Immature natural killer cell (primary cell): ENCODE data around the gene PDZD8. TPM values are rescaled to one million over a fixed set of nuclear protein-coding genes. Genes with fewer than 3 reads are reported as not detected.
A peak's percentile ranks its signal among the peaks of the same experiment; 100 is the strongest.

Experiments used
- DNase-seq, 3 donors: peaks; one replicate each; pipeline ENCODE4 v3.0.0; 2022; ENCODE audit warnings: mixed read lengths in 1 of 3
- H3K27ac Mint-ChIP-seq, 6 donors: one replicate each; pipeline ENCODE4 v1.8.0; 2020; ENCODE audit warnings: mixed read lengths in 6 of 6, mild to moderate bottlenecking in 5 of 6, inconsistent platforms in 4 of 6, moderate library complexity in 3 of 6
- H3K27me3 Mint-ChIP-seq, 3 donors: one replicate each; pipeline ENCODE4 v1.8.0; 2020 to 2021; ENCODE audit warnings: low read depth in 3 of 3, mild to moderate bottlenecking in 3 of 3, mixed read lengths in 3 of 3, moderate library complexity in 3 of 3, inconsistent platforms in 1 of 3
- H3K36me3 Mint-ChIP-seq, 3 donors: one replicate each; pipeline ENCODE4 v1.8.0; 2020; ENCODE audit warnings: mixed read lengths in 3 of 3, inconsistent platforms in 2 of 3, mild to moderate bottlenecking in 2 of 3
- H3K4me1 Mint-ChIP-seq, 2 donors: one replicate each; pipeline ENCODE4 v1.8.0; 2020; ENCODE audit warnings: inconsistent platforms in 2 of 2, mild to moderate bottlenecking in 2 of 2, mixed read lengths in 2 of 2, moderate library complexity in 1 of 2
- H3K4me3 Mint-ChIP-seq, 5 donors: one replicate each; pipeline ENCODE4 v1.8.0; 2020; ENCODE audit warnings: mild to moderate bottlenecking in 5 of 5, mixed read lengths in 5 of 5, inconsistent platforms in 3 of 5, moderate library complexity in 3 of 5
- H3K9me3 Mint-ChIP-seq, 6 donors: one replicate each; pipeline ENCODE4 v1.8.0; 2020; ENCODE audit warnings: mild to moderate bottlenecking in 6 of 6, mixed read lengths in 6 of 6, inconsistent platforms in 4 of 6, moderate library complexity in 3 of 6
- polyA plus RNA-seq, 3 donors: library from polyadenylated mRNA; unstranded; fragments of 300-500 nt; fragmentation: Illumina TruSeq; gene quantifications; one replicate each; pipeline ENCODE4 v1.2.3, GENCODE V29; 2021

Gene PDZD8
- polyA plus RNA-seq, 3 donors from 2014 or later, result 9.7 to 23.7 (median 12.3) TPM

DNA sequence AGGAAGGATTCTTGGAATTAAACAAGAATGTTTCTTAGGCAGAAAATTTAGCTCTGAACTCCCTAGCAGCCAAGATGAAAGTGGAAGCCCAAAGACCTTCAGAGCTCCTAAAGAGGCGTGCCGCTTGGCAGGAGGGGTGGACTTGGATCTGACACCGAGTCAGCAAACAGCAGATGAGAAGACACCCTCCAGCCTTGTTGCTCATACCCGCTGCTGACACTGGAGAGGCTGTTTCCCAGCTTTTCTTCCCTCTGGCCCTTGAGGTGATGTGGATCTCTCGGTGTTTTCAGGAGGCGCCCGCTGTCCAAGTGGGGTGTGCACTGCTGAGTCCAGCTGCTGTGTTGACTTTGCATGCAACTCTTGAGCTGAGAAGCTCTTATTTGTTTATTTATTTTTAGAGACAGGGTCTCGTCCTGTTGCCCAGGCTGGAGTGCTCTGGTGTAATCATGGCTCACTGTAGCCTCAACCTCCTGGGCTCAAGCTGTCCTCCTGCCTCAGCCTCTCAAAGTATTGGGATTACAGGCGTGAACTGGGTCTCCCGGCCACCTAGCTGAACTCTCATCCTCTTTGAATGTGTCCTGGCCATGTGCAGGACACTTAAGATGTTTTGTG lies 112.8 kb downstream of the PDZD8 start:
- no peak overlapping the region for H3K27ac Mint-ChIP-seq
- H3K9me3 Mint-ChIP-seq, result peaks cover 0 to 2% (median 0%) of the 10 kb centered on the region in 6 donors
- peaks cover 0 to 11% (median 7%) of the 10 kb centered on the region in 3 donors for H3K27me3 Mint-ChIP-seq
- no peak for DNase-seq
- H3K36me3 Mint-ChIP-seq, result no peaks in the 10 kb centered on the region
- H3K4me1 Mint-ChIP-seq, result peaks cover 6 to 17% of the 10 kb centered on the region in 2 donors
- no peak overlapping the region for H3K4me3 Mint-ChIP-seq

DNA sequence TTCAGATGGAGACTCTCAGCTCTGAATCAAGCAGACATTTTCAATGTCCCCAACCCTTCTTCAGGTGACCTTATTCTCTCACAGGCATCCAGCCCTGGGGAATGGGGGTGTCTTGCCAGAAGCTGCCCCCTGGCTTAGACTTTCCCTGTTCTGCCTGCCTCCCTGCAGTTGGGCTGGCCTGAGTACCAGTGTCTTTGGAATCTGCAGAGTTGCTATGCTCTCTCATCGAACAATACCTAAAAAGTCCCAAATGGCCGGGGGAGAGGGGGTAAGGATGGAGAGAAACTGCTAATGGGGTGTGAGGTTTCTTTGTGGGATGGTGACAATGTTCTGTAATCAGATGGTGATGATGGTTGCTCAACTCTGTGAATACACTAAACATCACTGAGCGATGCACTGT lies 113.7 kb downstream of the PDZD8 start:
- H3K36me3 Mint-ChIP-seq, result no peaks in the 10 kb centered on the region
- peaks cover 6 to 17% of the 10 kb centered on the region in 2 donors for H3K4me1 Mint-ChIP-seq
- DNase-seq, result no peak
- peaks cover 0 to 14% (median 7%) of the 10 kb centered on the region in 3 donors for H3K27me3 Mint-ChIP-seq
- no peak overlapping the region for H3K27ac Mint-ChIP-seq
- H3K9me3 Mint-ChIP-seq, result peaks cover 0 to 2% (median 0%) of the 10 kb centered on the region in 6 donors
- H3K4me3 Mint-ChIP-seq, result no peak overlapping the region

DNA sequence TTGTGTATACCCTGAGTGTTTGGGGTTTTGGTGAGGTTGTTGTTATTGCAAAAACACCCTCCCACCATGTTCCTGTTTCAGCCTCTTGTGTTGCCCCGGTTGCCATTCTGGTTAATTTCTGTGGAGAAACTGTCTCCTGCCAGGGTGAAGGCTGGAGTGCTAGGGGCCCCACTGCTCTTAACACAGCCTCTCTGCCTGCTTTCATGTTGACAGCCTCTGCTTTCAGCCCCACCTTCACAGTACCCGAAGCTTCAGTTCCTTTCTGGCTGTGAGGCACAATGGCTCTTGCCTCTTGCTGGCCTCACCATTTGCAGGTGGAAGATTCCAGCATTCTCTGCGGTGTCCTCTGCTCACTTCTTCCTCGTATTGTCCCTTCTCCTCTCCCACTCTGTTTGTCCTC lies 115.2 kb downstream of the PDZD8 start:
- Mint-ChIP-seq H3K4me1 (peaks cover 6 to 17% of the 10 kb centered on the region in 2 donors), H3K4me3 (peak overlapping the region in 1 of 5 donors; percentile 19), H3K36me3 (no peaks in the 10 kb centered on the region), H3K27me3 (peaks cover 0 to 14% (median 7%) of the 10 kb centered on the region in 3 donors), H3K9me3 (peaks cover 0 to 2% (median 0%) of the 10 kb centered on the region in 6 donors), H3K27ac (no peak overlapping the region)
- no peak for DNase-seq

DNA sequence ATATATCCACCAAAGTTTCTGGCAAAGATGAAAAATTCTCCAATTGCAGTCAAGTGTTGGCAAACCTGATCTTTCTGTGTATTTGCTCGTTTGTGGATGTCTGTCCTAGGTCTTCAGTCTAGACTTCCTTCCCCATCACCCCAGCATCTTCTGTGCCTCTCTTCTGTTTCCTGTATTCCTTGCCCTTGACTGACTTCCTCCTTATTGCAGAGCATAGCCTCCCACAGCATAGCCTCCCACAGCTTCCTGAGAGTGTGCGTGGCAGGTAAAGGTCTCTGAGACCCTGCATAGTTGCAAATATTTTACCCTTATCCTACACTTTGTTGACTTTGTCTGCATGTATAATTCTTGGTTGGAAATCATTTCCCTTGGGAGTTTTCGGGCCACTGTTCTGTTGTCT lies 116.0 kb downstream of the PDZD8 start:
- H3K9me3 Mint-ChIP-seq, result no peaks in the 10 kb centered on the region
- H3K27me3 Mint-ChIP-seq, result peaks cover 0 to 14% (median 9%) of the 10 kb centered on the region in 3 donors
- no peaks in the 10 kb centered on the region for H3K36me3 Mint-ChIP-seq

DNA sequence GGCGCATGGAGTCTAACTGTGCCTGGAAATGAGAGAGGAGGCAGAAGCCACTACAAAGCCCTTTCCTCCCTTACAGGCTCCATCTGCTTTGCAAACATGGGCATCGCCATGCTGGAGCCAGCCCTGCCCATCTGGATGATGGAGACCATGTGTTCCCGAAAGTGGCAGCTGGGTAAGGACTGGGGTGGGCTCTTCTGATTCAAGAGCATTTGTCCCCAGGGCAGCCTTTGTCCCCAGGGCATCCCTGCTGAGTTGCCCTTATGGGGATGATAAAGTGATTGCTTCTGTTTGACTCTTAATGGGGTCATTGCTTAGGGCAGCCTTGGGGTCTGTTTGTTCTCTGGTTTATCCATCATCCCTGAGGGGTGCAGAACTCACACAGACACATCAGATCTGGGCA lies 117.5 kb downstream of the PDZD8 start:
- no peak overlapping the region for H3K4me3 Mint-ChIP-seq
- H3K36me3 Mint-ChIP-seq, result no peaks in the 10 kb centered on the region
- H3K27ac Mint-ChIP-seq, result no peak overlapping the region
- peaks cover 1 to 16% (median 12%) of the 10 kb centered on the region in 3 donors for H3K27me3 Mint-ChIP-seq
- DNase-seq, result no peak
- H3K4me1 Mint-ChIP-seq, result peaks cover 6 to 17% of the 10 kb centered on the region in 2 donors
- peaks cover 0 to 2% (median 0%) of the 10 kb centered on the region in 6 donors for H3K9me3 Mint-ChIP-seq

More for the DNA sequence above, 116.0 kb downstream of the PDZD8 start:
- Mint-ChIP-seq H3K4me1 (peaks cover 6 to 17% of the 10 kb centered on the region in 2 donors), H3K27ac (no peak overlapping the region), H3K4me3 (no peak overlapping the region)
- no peak for DNase-seq

DNA sequence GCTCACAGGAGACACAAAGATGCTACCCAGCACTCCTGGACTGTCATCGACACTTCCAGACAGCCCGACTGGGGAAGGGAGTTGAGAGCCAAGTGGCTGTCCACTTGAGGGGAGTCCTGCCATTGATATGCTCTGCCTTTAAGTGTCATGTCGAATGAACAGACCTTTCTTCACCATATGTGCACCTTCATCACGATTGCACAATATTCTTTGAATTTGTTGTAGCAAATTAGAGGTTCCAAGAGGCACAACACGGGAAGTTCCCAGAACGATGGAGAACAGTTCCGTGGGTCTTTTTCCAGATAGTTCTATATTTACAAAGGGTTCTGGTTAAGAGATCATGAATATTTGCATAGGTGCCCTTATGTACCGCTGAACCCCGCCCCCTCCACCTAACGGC lies 118.3 kb downstream of the PDZD8 start:
- peaks cover 6 to 17% of the 10 kb centered on the region in 2 donors for H3K4me1 Mint-ChIP-seq
- DNase-seq, result no peak
- peaks cover 0 to 2% (median 0%) of the 10 kb centered on the region in 6 donors for H3K9me3 Mint-ChIP-seq

DNA sequence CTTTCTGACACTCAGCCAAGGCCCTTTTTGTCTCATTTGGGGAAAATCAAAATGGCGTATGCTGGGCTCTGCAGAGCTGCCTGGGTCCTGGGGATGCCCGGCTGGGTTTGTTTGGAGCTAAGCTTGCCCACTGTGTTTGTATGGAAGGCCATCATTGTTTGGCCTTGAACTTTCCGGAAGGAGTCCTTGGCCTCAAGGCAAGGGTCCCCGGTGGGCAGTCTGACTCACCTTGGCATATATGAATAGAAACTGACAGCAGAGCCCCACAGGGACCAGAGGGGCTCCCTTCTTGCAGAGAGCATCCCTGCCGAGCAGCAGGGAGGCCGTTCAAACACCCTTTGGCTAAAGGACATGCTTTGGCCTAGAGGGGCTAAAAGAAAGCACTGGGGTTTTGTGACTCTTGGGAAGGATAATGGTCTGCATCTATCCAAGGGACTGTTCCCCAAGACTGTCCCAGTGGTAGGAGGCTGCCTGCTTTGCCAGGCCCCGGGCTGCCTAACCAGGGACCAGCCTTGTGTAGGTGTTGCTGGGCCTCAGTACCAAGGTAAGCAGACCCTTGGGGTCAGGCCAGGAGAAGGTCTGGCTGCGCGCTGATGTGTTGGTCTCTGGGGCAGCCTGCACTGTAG lies 119.3 kb downstream of the PDZD8 start:
- no peak overlapping the region for H3K27ac Mint-ChIP-seq
- H3K27me3 Mint-ChIP-seq, result peaks cover 1 to 15% (median 13%) of the 10 kb centered on the region in 3 donors
- H3K4me3 Mint-ChIP-seq, result no peak overlapping the region

More for the DNA sequence above, 118.3 kb downstream of the PDZD8 start:
- Mint-ChIP-seq H3K27me3 (peaks cover 1 to 16% (median 14%) of the 10 kb centered on the region in 3 donors), H3K27ac (no peak overlapping the region), H3K4me3 (no peak overlapping the region), H3K36me3 (no peaks in the 10 kb centered on the region)

DNA sequence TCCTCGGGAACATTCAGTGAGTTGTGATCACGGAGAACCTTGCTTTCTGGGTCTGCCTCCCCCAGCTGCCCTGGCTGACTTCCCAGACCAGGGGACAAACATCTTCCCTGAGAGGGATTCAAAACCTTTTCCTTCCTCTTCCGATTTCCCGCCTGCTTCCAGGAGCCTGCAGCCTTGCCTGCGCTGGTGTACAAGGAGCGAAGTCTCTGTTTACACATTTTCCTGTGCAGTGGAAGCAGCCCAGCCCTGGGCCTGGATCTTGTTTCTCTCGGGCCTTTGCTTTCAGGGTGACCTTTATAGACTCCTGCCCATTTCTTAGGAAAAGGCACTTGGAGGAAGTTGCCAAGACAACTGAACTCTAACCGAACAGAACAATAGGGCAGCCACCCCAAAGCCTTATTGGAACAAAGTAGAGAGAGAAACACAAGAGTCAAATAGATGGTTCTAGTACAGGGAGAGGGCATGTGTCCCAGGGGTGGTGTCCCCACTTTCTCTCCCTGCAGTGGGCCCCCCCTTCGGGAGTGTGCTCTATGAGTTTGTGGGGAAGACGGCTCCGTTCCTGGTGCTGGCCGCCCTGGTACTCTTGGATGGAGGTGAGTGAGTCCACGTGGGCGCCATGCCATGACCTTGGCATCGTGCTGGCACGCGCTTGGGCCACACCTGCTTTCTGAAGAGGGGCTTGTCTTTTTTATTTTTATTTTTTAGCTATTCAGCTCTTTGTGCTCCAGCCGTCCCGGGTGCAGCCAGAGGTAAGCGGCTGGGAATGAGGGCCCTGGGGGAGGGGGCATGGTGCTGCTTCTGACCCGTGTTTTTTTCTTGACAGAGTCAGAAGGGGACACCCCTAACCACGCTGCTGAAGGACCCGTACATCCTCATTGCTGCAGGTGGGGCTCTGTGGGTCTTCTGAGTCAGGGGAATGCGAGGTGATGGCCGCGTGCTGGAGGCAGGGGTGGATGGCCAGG lies 120.2 kb downstream of the PDZD8 start:
- Mint-ChIP-seq H3K9me3 (peaks cover 0 to 2% (median 0%) of the 10 kb centered on the region in 6 donors), H3K36me3 (no peaks in the 10 kb centered on the region), H3K27me3 (peaks cover 4 to 15% (median 10%) of the 10 kb centered on the region in 3 donors), H3K27ac (no peak overlapping the region), H3K4me3 (no peak overlapping the region), H3K4me1 (peaks cover 3 to 11% of the 10 kb centered on the region in 2 donors)
- no peak for DNase-seq

More for the DNA sequence above, 119.3 kb downstream of the PDZD8 start:
- Mint-ChIP-seq H3K4me1 (peaks cover 6 to 17% of the 10 kb centered on the region in 2 donors), H3K9me3 (peaks cover 0 to 2% (median 0%) of the 10 kb centered on the region in 6 donors), H3K36me3 (no peaks in the 10 kb centered on the region)
- no peak for DNase-seq

DNA sequence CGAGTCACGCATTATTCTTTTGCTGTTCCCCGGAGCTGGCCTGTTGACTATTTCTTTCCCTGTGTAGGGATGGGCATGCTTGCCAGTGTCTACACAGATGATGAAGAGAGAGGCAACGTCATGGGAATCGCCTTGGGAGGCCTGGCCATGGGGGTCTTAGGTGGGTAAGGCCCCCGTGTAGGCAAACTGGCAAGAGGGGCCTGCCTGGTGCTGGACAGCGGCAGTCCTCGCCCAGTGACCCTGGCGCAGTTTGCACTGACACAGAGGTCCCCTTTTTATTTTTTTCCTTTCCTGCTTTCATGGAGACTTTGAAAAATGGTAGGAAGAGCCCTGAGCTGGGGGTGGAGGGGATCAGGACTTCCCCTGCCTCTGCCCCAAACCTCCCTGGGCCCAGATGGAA lies 120.9 kb downstream of the PDZD8 start:
- Mint-ChIP-seq H3K4me1 (peaks cover 0 to 4% of the 10 kb centered on the region in 2 donors), H3K27ac (no peak overlapping the region), H3K36me3 (no peaks in the 10 kb centered on the region), H3K9me3 (peaks cover 0 to 2% (median 0%) of the 10 kb centered on the region in 6 donors), H3K4me3 (no peak overlapping the region), H3K27me3 (peaks cover 4 to 15% (median 9%) of the 10 kb centered on the region in 3 donors)
- DNase-seq, result no peak

DNA sequence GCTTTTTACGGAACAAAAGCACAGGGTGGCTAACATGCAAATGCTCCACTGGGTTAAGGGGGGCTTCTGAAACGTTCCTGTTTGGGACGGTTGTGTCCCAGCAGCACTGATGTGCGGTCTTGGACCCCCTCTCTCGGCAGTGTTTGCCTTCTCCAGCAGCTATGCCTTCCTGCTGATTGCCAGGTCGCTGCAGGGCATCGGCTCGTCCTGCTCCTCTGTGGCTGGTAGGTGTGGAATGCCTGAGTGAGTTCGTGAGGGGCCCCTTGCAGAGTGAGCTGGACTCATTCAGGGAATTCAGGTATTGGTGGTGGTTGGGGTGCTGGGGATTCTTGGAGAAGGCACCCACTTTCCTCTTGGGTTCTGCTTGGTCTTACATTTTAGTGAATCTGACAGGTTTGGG lies 121.3 kb downstream of the PDZD8 start:
- H3K27ac Mint-ChIP-seq, result no peak overlapping the region
- H3K4me3 Mint-ChIP-seq, result no peak overlapping the region
- no peaks in the 10 kb centered on the region for H3K36me3 Mint-ChIP-seq
- DNase-seq, result no peak
- H3K27me3 Mint-ChIP-seq, result peaks cover 4 to 12% (median 9%) of the 10 kb centered on the region in 3 donors
- H3K9me3 Mint-ChIP-seq, result peaks cover 0 to 2% (median 0%) of the 10 kb centered on the region in 6 donors
- H3K4me1 Mint-ChIP-seq, result peaks cover 2 to 3% of the 10 kb centered on the region in 2 donors

DNA sequence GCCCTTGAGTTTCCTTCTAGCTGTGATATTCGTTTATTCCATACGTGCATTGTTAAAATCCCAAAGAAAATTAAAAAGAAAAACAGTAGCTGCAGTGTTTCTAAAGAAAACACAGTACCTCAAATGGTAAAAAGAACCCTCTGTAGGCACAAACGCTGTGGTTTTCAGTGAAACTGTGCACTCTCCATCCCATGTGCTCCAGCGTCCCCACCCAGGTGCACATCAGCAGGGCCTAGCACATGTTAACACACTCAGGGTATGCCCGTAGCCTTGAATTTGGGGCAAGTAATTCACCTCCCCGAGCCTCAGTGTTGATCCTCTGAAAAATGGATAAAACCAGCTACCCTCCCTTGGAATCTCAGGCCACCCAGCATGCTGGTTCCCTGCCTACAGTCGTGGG lies 124.8 kb downstream of the PDZD8 start:
- Mint-ChIP-seq H3K36me3 (no peaks in the 10 kb centered on the region), H3K27ac (no peak overlapping the region), H3K9me3 (peaks cover 0 to 2% (median 0%) of the 10 kb centered on the region in 6 donors), H3K4me1 (peaks cover 2 to 8% of the 10 kb centered on the region in 2 donors), H3K27me3 (peaks cover 5 to 13% (median 13%) of the 10 kb centered on the region in 3 donors), H3K4me3 (no peak overlapping the region)
- no peak for DNase-seq

DNA sequence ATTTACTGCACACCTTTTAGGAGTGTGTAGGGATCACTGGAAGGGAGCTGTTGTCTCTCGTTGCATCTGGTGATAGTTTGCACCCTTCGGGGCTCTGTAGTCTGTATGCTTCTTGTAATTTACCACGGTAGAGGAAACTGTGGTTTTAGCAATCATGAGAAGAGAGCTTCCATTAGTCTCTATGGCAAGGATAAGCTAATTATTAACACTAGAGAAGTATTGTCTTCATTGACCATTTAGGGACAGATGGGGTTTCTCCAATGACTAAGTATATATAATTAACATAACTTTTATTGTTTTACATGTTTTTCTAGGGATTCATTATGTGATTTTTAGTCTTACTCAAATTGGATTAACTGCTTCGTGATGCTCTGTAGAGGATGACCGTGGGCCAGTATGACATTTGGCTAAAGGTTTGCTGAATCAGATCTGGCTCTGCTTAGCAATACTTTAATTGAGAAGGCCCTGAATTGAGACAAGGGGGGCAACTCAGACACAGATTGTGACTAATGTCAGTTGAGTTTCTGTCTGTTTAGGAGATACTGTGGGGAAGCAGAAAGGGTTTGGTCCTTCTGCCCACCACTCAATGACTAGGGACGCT lies 125.6 kb downstream of the PDZD8 start:
- Mint-ChIP-seq H3K36me3 (no peaks in the 10 kb centered on the region), H3K9me3 (peaks cover 0 to 2% (median 0%) of the 10 kb centered on the region in 6 donors), H3K4me3 (no peak overlapping the region), H3K27me3 (peaks cover 11 to 15% (median 13%) of the 10 kb centered on the region in 3 donors), H3K4me1 (peaks cover 2 to 8% of the 10 kb centered on the region in 2 donors), H3K27ac (no peak overlapping the region)
- no peak for DNase-seq
